DMS53 (cell line): Measurements from ENCODE around the gene TPRN.

ENCODE experiments used
- DNase-seq: peaks from one replicate; lab custom pipeline; 2025; lab: John Stamatoyannopoulos, UW

TPRN gene

DNA sequence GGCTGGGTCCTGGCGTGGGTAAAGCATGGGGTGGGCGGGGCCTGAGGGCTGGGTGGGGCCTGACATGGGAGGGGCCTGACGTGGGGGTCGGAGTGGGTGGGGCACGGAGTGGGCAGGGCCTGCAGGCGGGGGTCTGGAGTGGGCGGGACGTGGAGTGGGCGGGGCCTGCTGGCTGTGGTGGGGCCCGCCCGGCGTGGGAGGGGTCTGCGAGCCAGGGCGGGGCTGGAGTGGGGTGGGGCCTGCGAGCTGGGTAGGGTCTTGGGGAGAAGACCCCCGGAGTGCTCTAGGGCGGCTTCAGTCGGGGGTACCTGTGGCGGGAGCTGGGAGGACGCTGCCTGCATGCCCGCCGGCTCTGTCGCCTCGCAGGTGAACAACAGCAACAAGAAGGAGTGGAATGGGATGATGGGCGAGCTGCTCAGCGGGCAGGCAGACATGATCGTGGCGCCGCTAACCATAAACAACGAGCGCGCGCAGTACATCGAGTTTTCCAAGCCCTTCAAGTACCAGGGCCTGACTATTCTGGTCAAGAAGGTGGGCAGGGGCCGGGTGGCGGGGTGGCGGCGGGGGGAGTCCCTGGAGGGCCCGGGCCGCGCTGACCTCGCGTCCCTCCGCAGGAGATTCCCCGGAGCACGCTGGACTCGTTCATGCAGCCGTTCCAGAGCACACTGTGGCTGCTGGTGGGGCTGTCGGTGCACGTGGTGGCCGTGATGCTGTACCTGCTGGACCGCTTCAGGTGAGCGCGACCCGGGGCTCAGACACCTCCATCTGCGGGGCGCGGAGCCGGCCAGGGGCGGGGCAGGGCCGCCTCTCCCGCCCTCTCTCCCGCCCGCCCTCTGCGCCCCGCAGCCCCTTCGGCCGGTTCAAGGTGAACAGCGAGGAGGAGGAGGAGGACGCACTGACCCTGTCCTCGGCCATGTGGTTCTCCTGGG lies 38.7 kb downstream of the TPRN start:
- peak; percentile 90 for DNase-seq

- DNase-seq = peak; percentile 94
Measured at GRCh38 chr9:137160716-137161557, 39.6 kb downstream of the TPRN start.

- DNase-seq = no peak
Measured at GRCh38 chr9:137160054-137160425, 40.5 kb downstream of the TPRN start.

- no peak for DNase-seq
Measured at GRCh38 chr9:137159105-137160053, 41.2 kb downstream of the TPRN start.

- DNase-seq = peak; percentile 67
Measured at GRCh38 chr9:137158625-137159024, 41.9 kb downstream of the TPRN start.

- no peak for DNase-seq
Measured at GRCh38 chr9:137157618-137158415, 42.7 kb downstream of the TPRN start.

DNA sequence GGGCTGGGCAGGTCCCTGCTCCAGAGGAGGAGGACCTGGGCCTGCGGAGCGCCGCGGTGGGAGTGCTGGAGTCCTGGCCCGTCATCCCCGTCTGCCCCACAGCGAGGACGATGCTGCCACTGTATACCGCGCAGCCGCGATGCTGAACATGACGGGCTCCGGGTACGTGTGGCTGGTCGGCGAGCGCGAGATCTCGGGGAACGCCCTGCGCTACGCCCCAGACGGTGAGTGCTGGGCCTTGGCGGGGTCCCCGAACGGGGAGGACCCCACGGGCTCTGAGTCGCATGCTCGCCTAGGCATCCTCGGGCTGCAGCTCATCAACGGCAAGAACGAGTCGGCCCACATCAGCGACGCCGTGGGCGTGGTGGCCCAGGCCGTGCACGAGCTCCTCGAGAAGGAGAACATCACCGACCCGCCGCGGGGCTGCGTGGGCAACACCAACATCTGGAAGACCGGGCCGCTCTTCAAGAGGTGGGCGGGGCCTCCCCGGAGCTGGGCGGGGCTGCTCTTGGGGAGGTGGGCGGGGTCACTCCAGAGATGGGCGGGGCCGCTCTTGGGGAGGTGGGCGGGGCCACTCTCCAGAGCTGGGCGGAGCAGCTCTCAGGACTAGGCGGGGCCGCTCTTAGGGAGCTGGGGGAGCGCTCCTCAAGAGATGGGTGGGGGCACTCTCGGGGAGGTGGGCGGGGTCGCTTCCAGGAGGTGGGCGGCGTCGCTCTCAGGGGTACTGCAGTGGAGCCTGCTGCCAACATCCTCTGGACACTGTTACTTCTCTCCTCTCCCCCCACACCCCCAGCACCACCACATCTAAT lies 43.8 kb downstream of the TPRN start:
- DNase-seq = peak; percentile 47

DNA sequence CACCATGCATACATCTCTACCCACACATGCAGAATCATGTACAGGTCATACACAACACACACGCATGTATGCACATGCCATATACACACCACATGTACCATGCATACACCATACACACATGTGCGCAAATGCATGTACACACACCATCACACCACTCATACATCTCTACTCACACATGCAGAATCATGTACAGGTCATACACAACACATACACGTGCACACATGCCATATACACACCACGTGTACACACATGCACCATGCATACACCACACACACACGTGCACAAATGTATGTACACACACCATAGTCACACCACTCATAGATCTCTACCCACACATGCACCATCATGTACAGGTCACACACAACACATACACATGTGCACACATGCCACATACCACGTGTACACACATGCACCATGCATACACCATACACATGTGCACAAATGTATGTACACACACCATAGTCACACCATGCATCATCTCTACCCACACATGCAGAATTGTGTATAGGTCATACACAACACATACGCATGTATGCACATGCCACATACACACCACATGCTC lies 47.6 kb downstream of the TPRN start:
- DNase-seq = no peak

DNA sequence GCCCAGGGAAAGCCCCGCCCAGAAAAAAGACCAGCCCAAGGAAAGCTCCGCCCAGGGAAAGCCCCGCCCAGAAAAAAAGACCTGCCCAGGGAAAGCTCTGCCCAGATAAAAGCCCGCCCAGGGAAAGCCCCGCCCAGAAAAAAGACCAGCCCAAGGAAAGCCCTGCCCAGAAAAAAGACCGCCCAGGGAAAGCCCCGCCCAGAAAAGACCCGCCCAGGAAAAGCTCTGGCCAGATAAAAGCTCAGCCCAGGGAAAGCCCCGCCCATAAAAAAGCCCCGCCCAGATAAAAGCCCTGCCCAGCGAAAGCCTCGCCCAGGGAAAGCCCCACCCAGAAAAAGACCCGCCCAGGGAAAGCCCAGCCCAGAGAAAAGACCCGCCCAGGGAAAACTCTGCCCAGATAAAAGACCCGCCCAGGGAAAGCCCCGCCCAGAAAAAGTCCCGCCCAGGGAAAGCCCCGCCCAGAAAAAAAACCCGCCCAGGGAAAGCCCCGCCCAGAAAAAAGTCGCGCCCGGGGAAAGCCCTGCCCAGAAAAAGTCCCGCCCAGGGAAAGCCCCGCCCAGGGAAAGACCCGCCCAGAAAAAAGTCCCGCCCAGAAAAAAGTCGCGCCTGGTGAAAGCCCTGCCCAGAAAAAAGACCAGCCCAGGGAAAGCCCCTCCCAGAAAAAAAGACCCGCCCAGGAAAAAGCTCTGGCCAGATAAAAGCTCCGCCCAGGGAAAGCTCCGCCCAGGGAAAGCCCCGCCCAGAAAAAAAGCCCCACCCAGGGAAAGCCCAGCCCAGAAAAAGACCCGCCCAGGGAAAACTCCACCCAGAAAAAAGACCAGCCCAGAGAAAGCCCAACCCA lies 49.7 kb downstream of the TPRN start:
- peak; percentile 59 for DNase-seq

GRCh38 chr9:137149942-137150616 lies 50.5 kb downstream of the TPRN start:
- DNase-seq = no peak

DNA sequence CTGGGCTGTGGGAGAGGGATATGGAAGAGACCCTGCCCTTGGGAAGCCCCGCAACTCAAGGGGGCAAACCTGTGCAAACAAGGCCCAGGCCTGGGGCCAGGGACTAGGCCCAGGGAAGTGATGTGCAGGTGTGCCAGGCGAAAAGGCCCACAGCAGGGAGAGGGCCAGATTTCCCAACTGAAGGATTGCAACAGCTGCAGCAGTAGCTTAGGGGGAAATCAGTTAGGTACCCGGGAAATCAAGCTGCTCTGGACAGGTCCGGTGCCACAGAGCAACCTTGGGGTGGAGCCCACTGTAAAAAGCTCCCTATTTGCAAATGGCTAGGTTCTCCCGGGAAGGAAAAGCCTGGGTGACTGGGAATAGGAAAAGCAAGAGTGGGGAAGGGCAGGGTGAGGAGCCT lies 51.2 kb downstream of the TPRN start:
- DNase-seq = no peak

- DNase-seq = peak; percentile 89
Measured at GRCh38 chr9:137148661-137149060, 51.9 kb downstream of the TPRN start.

DNA sequence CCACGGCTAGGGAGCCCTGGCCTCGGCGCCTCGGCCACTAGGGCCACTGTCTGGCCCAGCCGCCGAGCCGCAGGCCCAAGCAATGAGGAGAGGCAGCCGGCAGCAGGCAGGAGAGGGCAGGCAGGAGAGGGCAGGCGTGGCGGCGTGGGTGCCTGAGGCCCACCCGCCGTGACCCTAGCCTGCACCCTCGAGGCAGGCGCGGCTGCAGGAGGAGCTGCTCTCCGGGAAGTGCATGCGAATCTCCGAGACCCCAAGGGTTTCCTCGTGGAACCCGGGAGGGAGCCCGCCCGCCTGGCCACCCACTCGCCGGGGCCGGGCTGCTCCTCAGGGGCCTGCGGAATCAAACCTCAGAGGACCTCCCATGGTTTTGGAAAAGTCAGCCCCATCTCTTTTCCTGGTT lies 52.3 kb downstream of the TPRN start:
- peak; percentile 48 for DNase-seq

DNA sequence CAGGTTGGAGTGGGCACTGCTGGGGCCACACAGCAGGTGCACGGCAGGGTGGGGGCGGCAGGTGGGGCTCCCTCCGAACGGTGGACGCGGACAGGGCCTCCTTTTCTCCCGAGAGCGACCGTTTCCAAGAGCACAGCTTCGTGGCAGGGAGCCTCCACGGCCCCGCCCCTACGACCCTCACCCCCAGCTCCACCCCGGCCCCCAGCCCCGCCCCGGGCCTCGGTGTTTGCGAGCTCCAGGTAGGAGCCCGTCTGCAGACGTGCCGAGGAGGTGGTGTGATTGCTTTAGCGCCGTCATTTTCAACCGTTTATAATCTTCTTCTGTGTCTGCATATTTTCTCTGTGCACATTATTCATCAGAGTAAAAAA lies 52.8 kb downstream of the TPRN start:
- DNase-seq = no peak

DNA sequence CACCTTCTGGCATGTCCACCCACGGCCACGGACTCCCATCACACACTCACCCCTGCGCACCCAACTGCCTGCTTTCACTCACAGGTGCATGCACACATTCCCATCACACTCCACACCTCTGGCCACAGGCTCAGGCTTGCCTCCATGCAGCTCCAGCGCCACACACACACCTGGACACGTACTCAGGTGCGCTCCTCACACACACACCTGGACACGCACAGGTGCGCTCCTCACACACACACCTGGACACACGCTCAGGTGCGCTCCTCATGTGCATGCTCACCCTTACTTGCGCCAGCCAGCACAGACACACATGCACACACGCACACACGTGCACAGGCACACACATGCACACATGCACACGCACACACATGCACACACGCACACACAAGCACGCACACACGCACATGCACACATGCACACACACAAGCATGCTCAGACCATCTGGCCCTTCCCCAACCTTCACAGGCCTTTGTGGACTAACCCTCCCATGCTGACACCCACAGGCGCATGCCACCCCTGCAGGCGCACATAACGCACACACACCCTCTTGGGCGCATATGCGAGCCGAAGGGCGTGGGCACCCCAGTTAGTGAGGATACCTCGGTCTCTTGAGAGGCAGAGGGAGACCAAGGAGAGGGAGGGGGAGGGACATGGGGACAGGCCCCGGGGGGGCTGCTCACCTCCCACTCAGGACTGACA lies 53.3 kb downstream of the TPRN start:
- peak; percentile 63 for DNase-seq

GRCh38 chr9:137146527-137146918 lies 54.0 kb downstream of the TPRN start:
- no peak for DNase-seq

- DNase-seq = peak; percentile 52
Measured at GRCh38 chr9:137145731-137146526, 54.6 kb downstream of the TPRN start.
